ENCODE measurements around the gene RNU6-9.
"Not testable (repeated sequence)": the region's sequence is repeated elsewhere in the genome, so short reads cannot be mapped to it uniquely, and the experiment has no call there.

RNU6-9 gene

GRCh38 chr19:873561-874041, 19.7 kb upstream of the RNU6-9 start:
- H3K4me3 ChIP-seq (ENCODE audit: control insufficient read depth, low read depth, low read length), result no peak overlapping the region
- no peak for TF ChIP-seq CTCF (IDR thresholded peaks at IDR 0.05; ENCODE audit: control insufficient read depth, insufficient read depth, low read depth, low read length, missing control alignments)
- DNase-seq (ENCODE audit: low read depth), result no peak

- H3K4me3 ChIP-seq (ENCODE audit: control insufficient read depth, low read depth, low read length), result no peak overlapping the region
- no peak for DNase-seq (ENCODE audit: low read depth)
- TF ChIP-seq CTCF (IDR thresholded peaks at IDR 0.05; ENCODE audit: control insufficient read depth, insufficient read depth, low read depth, low read length, missing control alignments), result no peak
Observed at GRCh38 chr19:875265-875879, 17.9 kb upstream of the RNU6-9 start.

GRCh38 chr19:876089-876488, 17.2 kb upstream of the RNU6-9 start:
- no peak overlapping the region for H3K4me3 ChIP-seq (ENCODE audit: control insufficient read depth, low read depth, low read length)
- no peak for TF ChIP-seq CTCF (IDR thresholded peaks at IDR 0.05; ENCODE audit: control insufficient read depth, insufficient read depth, low read depth, low read length, missing control alignments)
- DNase-seq (ENCODE audit: low read depth), result no peak

DNA sequence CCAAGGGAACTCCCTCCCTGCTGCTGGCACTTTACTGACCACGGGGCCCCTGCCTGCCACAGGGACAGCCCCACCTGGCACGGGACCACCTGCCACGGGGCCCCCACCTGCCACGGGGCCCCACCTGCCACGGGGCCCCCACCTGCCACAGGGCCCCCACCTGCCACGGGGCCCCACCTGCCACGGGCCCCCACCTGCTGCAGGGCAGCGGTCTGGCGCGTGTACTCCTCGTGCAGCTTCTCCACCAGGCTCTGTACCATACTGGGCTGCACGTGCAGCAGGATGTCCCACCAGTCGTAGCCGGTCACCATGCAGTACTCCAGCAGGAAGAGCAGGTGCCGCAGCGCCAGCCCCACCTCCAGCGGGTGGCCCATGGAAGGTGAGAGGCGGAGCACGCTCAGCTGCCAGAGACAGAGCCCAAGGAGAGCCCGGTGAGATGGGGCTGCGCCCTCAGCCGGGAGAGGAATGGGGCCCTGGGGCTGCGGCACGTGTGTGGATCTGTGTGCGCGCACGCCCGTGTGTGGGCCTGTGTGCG, 16.4 kb upstream of the RNU6-9 start:
- no peak overlapping the region for H3K4me3 ChIP-seq (ENCODE audit: control insufficient read depth, low read depth, low read length)
- DNase-seq (ENCODE audit: low read depth), result no peak
- TF ChIP-seq CTCF (IDR thresholded peaks at IDR 0.05; ENCODE audit: control insufficient read depth, insufficient read depth, low read depth, low read length, missing control alignments), result no peak

DNA sequence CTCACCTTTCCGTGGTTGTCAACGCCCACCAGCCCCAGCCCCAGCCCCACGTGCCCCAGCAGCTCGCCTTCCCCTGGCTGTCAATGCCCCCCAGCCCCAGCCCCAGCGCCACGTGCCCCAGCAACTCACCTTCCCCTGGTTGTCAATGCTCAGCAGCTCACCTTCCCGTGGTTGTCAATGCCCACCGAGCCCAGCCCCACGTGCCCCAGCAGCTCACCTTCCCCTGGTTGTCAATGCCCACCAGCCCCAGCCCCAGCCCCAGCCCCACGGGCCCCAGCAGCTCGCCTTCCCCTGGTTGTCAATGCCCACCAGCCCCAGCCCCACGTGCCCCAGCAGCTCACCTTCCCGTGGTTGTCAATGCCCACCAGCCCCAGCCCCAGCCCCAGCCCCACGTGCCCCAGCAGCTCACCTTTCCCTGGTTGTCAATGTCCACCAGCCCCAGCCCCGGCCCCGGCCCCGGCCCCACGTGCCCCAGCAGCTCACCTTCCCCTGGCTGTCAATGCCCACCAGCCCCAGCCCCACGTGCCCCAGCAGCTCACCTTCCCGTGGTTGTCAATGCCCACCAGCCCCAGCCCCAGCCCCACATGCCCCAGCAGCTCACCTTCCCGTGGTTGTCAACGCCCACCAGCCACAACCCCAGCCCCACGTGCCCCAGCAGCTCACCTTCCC, 15.2 kb upstream of the RNU6-9 start:
- not testable (repeated sequence) for DNase-seq (ENCODE audit: low read depth)

GRCh38 chr19:878751-879561, 14.3 kb upstream of the RNU6-9 start:
- not testable (repeated sequence) for DNase-seq (ENCODE audit: low read depth); H3K4me3 ChIP-seq (ENCODE audit: control insufficient read depth, low read depth, low read length)

More for the DNA sequence above, 15.2 kb upstream of the RNU6-9 start:
- not testable (repeated sequence) for H3K4me3 ChIP-seq (ENCODE audit: control insufficient read depth, low read depth, low read length)

DNA sequence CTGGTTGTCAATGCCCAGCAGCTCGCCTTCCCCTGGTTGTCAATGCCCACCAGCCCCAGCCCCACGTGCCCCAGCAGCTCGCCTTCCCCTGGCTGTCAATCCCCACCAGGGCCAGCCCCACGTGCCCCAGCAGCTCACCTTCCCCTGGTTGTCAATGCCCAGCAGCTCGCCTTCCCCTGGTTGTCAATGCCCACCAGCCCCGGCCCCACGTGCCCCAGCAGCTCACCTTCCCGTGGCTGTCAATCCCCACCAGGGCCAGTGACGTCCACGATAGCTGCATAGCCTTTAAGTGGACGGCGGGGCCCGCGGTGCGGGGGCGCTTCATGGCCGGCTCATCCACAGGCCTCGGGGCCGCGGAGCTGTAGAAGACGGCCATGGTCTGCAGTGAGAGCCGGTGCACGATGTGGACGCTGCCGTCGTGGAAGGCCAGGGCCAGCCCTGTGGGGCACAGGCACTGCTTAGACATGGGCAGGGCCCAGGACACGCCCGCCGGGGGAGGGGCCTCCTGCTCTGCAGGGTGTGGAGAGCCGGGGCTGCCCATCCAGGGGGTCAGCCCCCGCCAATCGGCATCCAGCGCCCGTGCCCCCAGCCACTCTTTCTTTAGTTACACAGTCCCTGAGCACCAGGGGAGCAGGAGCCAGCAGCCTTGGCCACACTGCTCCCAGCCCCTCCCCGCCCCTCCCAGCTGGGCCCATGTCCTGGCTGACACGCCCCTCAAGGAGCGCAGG, 13.4 kb upstream of the RNU6-9 start:
- no peak overlapping the region for H3K4me3 ChIP-seq (ENCODE audit: control insufficient read depth, low read depth, low read length)
- DNase-seq (ENCODE audit: low read depth), result no peak
- TF ChIP-seq CTCF (IDR thresholded peaks at IDR 0.05; ENCODE audit: control insufficient read depth, insufficient read depth, low read depth, low read length, missing control alignments), result no peak
